Left ventricle myocardium superior (tissue), 1 donor: Measurements from ENCODE around the gene PLPP3. TPM values are rescaled to one million over a fixed set of nuclear protein-coding genes. Genes with fewer than 3 reads are reported as not detected.
"Not testable (repeated sequence)": the region's sequence is repeated elsewhere in the genome, so short reads cannot be mapped to it uniquely, and the experiment has no call there.

Experiments used
- ATAC-seq: fragments of 200-7000 bp; cut with Tn5 transposase; one replicate; pipeline ENCODE4 v1.9.1; 2020; ENCODE audit warnings: mild to moderate bottlenecking, moderate library complexity
- DNase-seq: peaks from one replicate; pipeline ENCODE4 v3.0.0-alpha.2; 2020
- intact Hi-C: fragments of 100-400 bp; cut with micrococcal nuclease; formaldehyde crosslinking; loops from one replicate; pipeline ENCODE4 v1.11.0; 2022
- long read RNA-seq: library from polyadenylated mRNA; unstranded; transcript quantifications from one replicate; pipeline ENCODE4 v2.0.0, GENCODE V29; 2021
- total RNA-seq: library from RNA; stranded (reverse); fragmentation: NEBNext Ultra II Directional; extraction: Animal tissue kit (Norgen Biotek cat#: 25700); gene quantifications from one replicate; pipeline ENCODE4 v1.2.1, GENCODE V29; 2021
- donor health status: DM: no; HTN: yes; CAD: no; lungs with severe emphysema.

Gene PLPP3
- 140 TPM for total RNA-seq
- long read RNA-seq, transcript PLPP3-201 (6 exons, 3,292 nt), result major isoform, 124 of 176 reads
- long read RNA-seq, partial matches to known transcripts, result 30 of 176 reads
- long read RNA-seq, other reads (novel, unspliced or antisense), result 18 of 176 reads

- intact Hi-C loops, result loop anchor here (10.0 kb wide), 1 partner anchor 64 kb away; no protein-coding TSS in a partner anchor
- ATAC-seq (peak; percentile 87), DNase-seq (peak; percentile 91)
Measured at GRCh38 chr1:56578963-56579875, at the start of gene PLPP3. PLPP3 (minus strand) TSS chr1:56579563; CDS start chr1:56579016, 547 bp downstream.

DNA sequence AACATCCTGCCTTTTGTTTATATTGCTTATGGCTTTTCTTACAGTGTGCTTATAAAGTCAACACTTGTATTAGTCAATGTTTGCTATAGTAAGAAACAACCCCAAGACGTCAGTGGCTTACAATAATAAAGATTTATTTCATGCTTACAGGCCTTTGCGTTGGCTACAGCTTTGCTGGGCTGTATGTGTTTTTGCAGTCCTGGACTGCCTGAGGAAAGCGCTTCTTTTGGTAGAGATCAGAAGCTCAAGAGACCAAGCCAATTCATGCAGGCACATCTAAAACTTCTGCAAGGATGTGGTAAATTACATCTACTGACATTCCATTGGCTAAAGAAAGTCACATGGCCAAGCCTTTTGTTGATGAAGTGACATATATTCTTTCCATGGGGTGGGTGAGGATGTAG is 48.3 kb upstream of the PLPP3 start:
- intact Hi-C loops, result no loop called here
- no peak for DNase-seq
- ATAC-seq, result no peak

DNA sequence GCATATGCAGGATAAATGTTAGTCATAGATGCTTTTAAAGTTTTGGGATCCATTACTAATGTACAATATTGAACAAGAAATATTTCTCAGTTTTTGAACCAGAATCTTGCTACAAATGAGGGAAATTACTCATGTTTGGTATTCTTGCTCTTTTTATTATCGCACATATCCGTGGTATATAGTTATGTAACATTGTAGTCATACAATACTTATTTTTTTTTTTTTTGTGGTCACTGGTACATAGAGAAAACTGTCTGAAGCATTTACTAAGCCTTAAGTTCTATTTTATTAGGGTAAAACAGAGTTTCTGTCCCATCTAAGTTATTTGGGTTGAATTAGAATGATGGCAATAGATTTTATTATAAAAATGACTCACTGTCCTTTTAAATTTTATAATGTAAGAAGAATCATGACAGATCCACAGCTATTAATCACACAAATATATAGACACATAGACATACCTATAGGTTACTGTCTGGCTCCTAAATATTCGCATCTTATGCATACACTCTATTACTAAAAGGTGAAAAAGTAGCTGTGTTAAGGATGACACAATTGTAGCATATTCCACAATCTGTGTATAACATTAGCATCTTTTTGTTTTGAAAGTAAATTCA is 47.8 kb upstream of the PLPP3 start:
- DNase-seq (no peak), ATAC-seq (no peak)
- intact Hi-C loops, result no loop called here

DNA sequence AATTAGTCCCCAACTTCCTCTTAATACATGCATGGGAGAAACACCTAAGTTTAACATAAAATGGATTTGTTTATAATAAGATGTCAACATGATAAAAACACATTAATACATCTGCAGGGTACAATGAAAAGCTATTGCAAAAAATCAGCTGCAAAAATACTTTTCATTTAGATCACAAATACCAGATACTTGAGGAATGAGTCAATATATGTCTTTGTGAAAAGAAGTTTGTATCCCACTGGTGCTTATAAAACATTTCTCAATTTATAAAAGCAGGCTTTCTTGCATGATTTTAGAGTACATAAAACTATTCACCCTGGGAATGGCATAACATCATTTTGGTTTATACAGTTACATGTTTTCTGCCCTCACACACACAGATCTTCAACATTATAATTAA is 47.2 kb upstream of the PLPP3 start:
- no peak for DNase-seq
- no peak for ATAC-seq
- intact Hi-C loops, result no loop called here

- intact Hi-C loops, result no loop called here
- no peak for ATAC-seq
- DNase-seq, result no peak
Measured at GRCh38 chr1:56625819-56626440, 46.6 kb upstream of the PLPP3 start.

- ATAC-seq, result no peak
- intact Hi-C loops, result no loop called here
- no peak for DNase-seq
Measured at GRCh38 chr1:56617141-56617540, 37.8 kb upstream of the PLPP3 start.

DNA sequence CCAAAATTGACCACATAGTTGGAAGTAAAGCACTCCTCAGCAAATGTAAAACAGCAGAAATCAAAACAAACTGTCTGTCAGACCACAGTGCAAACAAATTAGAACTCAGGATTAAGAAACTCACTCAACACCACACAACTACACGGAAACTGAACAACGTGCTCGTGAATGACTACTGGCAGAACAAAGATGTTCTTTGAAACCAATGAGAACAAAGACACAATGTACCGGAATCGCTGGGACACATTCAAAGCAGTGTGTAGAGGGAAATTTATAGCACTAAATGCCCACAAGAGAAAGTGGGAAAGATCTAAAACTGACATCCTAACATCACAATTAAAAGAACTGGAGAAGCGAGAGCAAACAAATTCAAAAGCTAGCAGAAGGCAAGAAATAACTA is 31.4 kb upstream of the PLPP3 start:
- ATAC-seq, intact Hi-C loops, DNase-seq: not testable (repeated sequence)

GRCh38 chr1:56610097-56610496 is 30.7 kb upstream of the PLPP3 start:
- ATAC-seq, intact Hi-C loops, DNase-seq: not testable (repeated sequence)

DNA sequence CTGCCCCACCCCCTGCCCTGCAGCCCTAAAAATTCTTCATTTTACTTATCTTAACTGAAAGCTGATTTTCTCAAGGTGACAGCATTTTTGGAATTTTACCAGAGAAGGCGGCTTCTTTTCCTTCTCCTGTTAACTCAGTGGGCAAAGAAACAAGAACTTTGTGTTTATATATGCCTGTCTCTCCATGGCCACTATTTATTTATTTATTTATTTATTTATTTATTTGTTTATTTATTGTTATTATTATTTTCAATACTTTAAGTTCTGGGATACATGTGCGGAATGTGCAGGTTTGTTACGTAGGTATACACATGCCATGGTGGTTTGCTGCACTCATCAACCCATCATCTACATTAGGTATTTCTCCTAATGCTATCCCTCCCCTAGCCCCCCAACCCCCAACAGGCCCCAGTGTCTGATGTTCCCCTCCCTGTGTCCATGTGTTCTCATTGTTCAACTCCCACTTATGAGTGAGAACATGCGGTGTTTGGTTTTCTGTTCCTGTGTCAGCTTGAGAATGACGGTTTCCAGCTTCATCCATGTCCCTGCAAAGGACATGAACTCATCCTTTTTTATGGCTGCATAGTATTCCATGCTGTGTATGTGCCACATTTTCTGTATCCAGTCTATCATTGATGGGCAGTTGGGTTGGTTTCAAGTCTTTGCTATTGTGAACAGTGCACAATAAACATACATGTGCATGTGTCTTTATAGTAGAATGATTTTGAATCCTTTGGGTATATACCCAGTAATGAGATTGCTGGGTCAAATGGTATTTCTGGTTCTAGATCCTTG is 16.2 kb upstream of the PLPP3 start:
- DNase-seq, intact Hi-C loops, ATAC-seq: not testable (repeated sequence)

GRCh38 chr1:56591909-56592308 is 12.5 kb upstream of the PLPP3 start:
- DNase-seq (no peak), ATAC-seq (no peak)
- intact Hi-C loops, result no loop called here

GRCh38 chr1:56590520-56591011 is 11.2 kb upstream of the PLPP3 start:
- intact Hi-C loops, result no loop called here

GRCh38 chr1:56589369-56589768 is 10.0 kb upstream of the PLPP3 start:
- intact Hi-C loops, result no loop called here
- ATAC-seq, result no peak

More at GRCh38 chr1:56590520-56591011, 11.2 kb upstream of the PLPP3 start:
- DNase-seq, result no peak
- ATAC-seq, result no peak

GRCh38 chr1:56586502-56586901 is 7.1 kb upstream of the PLPP3 start:
- intact Hi-C loops, result no loop called here
- DNase-seq, result no peak
- no peak for ATAC-seq

More at GRCh38 chr1:56589369-56589768, 10.0 kb upstream of the PLPP3 start:
- no peak for DNase-seq

DNA sequence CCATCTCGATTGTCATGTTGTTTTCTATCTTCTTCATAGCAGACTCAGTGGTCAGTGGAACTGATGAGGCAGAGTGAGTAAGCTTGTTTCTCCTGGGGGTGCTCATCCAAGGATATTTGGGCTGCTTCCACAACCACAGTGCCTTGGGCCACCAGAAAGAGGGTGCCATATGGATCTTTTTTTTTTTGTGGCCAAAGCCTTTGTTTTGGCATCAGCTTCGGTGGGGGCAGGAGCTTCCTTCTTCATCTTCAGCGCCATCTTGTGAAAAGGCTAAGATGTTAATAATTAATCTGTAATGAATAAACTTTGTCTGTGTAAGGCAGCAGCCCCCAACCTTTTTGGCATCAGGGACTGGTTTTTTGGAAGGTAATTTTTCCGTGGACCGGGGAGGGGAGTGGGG is 6.6 kb upstream of the PLPP3 start:
- DNase-seq (no peak), ATAC-seq (no peak)
- intact Hi-C loops, result no loop called here

DNA sequence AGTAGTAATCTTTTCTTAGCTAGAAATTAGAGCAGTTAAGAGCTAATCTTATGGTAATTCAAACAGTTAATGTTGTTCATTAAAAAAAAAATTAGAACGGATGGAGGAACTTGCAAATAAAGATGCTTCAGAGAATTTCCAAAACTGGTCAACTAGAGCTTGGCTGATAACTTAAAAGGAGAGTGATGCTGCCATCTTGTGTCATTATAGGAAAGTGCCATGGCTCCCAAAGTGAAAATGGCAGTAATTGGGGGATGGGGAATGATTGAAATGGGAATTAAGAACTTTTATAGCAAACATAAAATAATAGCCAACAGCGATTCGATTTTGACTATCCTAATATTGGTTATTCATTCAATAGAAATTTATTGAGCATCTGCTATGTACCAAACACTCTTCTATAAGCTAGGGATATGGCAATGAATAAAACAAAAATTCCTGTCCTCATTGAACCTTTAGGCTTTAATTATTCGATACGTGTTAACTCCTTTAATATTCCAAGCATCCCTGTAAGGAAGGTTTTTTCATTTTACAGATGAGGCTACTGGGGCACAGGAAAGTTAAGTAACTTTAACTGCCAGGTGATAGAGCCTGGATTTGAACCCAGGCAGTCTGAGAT is 5.7 kb upstream of the PLPP3 start:
- intact Hi-C loops, result loop anchor here (5.0 kb wide), 2 partner anchors 1198 to 1303 kb away; no protein-coding TSS in a partner anchor
- ATAC-seq, result peak; percentile 71
- no peak for DNase-seq

DNA sequence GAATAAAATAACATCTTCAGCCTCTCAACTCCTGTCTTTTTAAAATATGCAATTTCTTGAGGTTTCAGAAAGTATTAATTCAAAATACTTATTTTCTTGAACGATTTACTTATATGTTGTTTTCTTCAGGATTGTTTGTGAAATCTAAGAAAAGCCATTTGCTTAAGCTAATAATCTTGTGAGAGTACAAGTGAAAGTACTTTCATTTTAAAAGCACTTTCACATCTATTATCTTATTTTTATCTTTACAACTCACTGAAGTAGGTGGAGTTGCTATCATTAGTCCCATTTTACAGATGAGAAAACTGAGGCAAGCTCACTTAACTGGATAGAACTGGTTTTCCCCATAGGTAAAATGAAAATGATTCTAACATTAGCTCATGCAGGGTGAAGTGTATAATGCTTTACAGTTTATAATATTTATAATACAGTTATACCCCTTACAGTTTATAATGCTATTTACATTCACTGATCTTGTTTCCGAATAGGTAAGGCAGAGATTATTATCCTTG is 4.7 kb upstream of the PLPP3 start:
- intact Hi-C loops, result loop anchor here (5.0 kb wide), 2 partner anchors 1197 to 1302 kb away; no protein-coding TSS in a partner anchor
- ATAC-seq (no peak), DNase-seq (no peak)

- intact Hi-C loops, result loop anchor here (5.0 kb wide), 2 partner anchors 1193 to 1298 kb away; no protein-coding TSS in a partner anchor
- ATAC-seq, result no peak
Measured at GRCh38 chr1:56580771-56581170, 1.4 kb upstream of the PLPP3 start.

More at GRCh38 chr1:56580771-56581170, 1.4 kb upstream of the PLPP3 start:
- no peak for DNase-seq
